Vagina (tissue), 2 donors: ENCODE data around the gene SURF2.

Experiments used
- POLR2A ChIP-seq, 2 donors: fragments of 450-650 bp; IDR thresholded peaks; one replicate each; pipeline ENCODE4 v1.6.1; 2017; ENCODE audit warnings: antibody characterized with exemption in 2 of 2, mild to moderate bottlenecking in 2 of 2, moderate library complexity in 2 of 2
- POLR2AphosphoS5 ChIP-seq, 2 donors: sonication (generic); formaldehyde crosslinking; IDR thresholded peaks; one replicate each; pipeline ENCODE4 v1.9.0; 2017; ENCODE audit warnings: antibody characterized with exemption in 2 of 2, mild to moderate bottlenecking in 2 of 2, low read depth in 1 of 2; ENCODE audit not compliant: insufficient read depth in 1 of 2
- TF ChIP-seq, protein P1 (sequence below), 3 experiments: fragments of 450-650 bp in 2 of 3; fragments of 200-600 bp in 1 of 3; sonication (generic) in 1 of 3; IDR thresholded peaks; one replicate each; pipeline ENCODE4 v1.5.1; 2017 to 2019; ENCODE audit warnings: antibody characterized with exemption in 3 of 3, mild to moderate bottlenecking in 2 of 3, moderate library complexity in 2 of 3

DNA sequence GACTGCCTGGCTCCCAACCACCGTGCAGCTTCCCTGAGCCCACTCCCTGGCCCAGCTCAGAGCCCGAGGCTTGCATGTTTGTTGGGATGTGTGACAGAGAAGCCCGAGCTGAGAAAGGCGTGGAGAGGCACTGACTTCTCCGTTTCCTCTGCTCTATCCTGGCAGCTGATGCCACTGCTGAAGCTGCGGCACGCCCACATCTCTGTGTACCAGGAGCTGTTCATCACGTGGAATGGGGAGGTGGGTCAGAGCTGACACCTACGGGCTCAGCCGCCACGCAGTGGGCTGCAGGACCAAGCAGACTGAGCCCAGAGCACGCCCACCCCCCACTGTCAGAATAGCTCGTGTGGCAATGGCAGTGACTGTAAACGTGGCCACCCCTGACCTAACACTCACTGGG is 29.1 kb downstream of the SURF2 start:
- TF ChIP-seq, protein P1, sequence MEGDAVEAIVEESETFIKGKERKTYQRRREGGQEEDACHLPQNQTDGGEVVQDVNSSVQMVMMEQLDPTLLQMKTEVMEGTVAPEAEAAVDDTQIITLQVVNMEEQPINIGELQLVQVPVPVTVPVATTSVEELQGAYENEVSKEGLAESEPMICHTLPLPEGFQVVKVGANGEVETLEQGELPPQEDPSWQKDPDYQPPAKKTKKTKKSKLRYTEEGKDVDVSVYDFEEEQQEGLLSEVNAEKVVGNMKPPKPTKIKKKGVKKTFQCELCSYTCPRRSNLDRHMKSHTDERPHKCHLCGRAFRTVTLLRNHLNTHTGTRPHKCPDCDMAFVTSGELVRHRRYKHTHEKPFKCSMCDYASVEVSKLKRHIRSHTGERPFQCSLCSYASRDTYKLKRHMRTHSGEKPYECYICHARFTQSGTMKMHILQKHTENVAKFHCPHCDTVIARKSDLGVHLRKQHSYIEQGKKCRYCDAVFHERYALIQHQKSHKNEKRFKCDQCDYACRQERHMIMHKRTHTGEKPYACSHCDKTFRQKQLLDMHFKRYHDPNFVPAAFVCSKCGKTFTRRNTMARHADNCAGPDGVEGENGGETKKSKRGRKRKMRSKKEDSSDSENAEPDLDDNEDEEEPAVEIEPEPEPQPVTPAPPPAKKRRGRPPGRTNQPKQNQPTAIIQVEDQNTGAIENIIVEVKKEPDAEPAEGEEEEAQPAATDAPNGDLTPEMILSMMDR (IDR thresholded peaks at IDR 0.05) = no peak
- TF ChIP-seq POLR2AphosphoS5 (IDR thresholded peaks at IDR 0.05; ENCODE audit: insufficient read depth in 1 of 2, low read depth in 1 of 2) = no peak
- no peak for TF ChIP-seq POLR2A (IDR thresholded peaks at IDR 0.05)
